Activated T-cell treated with anti-CD3 and anti-CD28 coated beads, Interleukin-2, amount 50 U/mL, for 1 hour (primary cell): ENCODE data around the gene DPP7.

Source experiments
- DNase-seq: peaks from one replicate; pipeline ENCODE4 v3.0.0-alpha.2; 2020

Gene DPP7

GRCh38 chr9:137085920-137086530 lies 28.5 kb downstream of the DPP7 start:
- DNase-seq: no peak

GRCh38 chr9:137084526-137084925 lies 30.0 kb downstream of the DPP7 start:
- no peak for DNase-seq

GRCh38 chr9:137083394-137084004 lies 31.0 kb downstream of the DPP7 start:
- DNase-seq: no peak

- no peak for DNase-seq
These were observed 31.6 kb downstream of the DPP7 start for GRCh38 chr9:137082925-137083290.

GRCh38 chr9:137082222-137082924 lies 32.2 kb downstream of the DPP7 start:
- DNase-seq: no peak

- DNase-seq: no peak
These were observed 34.0 kb downstream of the DPP7 start for GRCh38 chr9:137080260-137081122.

GRCh38 chr9:137079401-137079787 lies 35.1 kb downstream of the DPP7 start:
- DNase-seq: no peak

- DNase-seq: no peak
These were observed 35.7 kb downstream of the DPP7 start for GRCh38 chr9:137078701-137079400.

- peak; percentile 50 for DNase-seq
These were observed 36.5 kb downstream of the DPP7 start for GRCh38 chr9:137077758-137078693.

- DNase-seq: peak; percentile 66
These were observed 37.4 kb downstream of the DPP7 start, which contains the start of gene UAP1L1 for GRCh38 chr9:137077010-137077747. UAP1L1 (plus strand) TSS chr9:137077517; CDS start chr9:137077533, 16 bp downstream.

- DNase-seq: no peak
These were observed 37.9 kb downstream of the DPP7 start for GRCh38 chr9:137076636-137077009.

- DNase-seq: no peak
These were observed 39.2 kb downstream of the DPP7 start for GRCh38 chr9:137075275-137075775.

- no peak for DNase-seq
These were observed 39.8 kb downstream of the DPP7 start for GRCh38 chr9:137074657-137075274.

- DNase-seq: no peak
These were observed 40.5 kb downstream of the DPP7 start for GRCh38 chr9:137073992-137074399.

GRCh38 chr9:137071282-137071681 lies 43.3 kb downstream of the DPP7 start:
- no peak for DNase-seq

GRCh38 chr9:137070906-137071275 lies 43.6 kb downstream of the DPP7 start:
- no peak for DNase-seq

GRCh38 chr9:137070201-137070905 lies 44.2 kb downstream of the DPP7 start, which contains the start of gene SAPCD2:
SAPCD2 (minus strand) TSS chr9:137070557; CDS start chr9:137070460, 97 bp downstream.
- peak; percentile 83 for DNase-seq

GRCh38 chr9:137069508-137070091 lies 44.9 kb downstream of the DPP7 start:
- no peak for DNase-seq
